NB4 (cell line): ENCODE results near the gene AGAP1.

Experiments
- DNase-seq: peaks from one replicate; pipeline ENCODE4 v3.0.0; 2010; ENCODE audit warnings: low read depth
- H3K4me3 ChIP-seq: one replicate; pipeline ENCODE4 v1.5.1; 2011; ENCODE audit warnings: mild to moderate bottlenecking, low read depth, low read length, moderate library complexity
- CTCF ChIP-seq: IDR thresholded peaks from one replicate; pipeline ENCODE4 v1.5.1; 2012; ENCODE audit warnings: low read depth, low read length
- MYC ChIP-seq: IDR thresholded peaks from 2 replicates; pipeline ENCODE4 v1.6.1; 2011; ENCODE audit warnings: low read depth, low read length
- POLR2A ChIP-seq: IDR thresholded peaks from 2 replicates; pipeline ENCODE4 v1.6.1; 2011; ENCODE audit warnings: mild to moderate bottlenecking; ENCODE audit not compliant: insufficient read length; ENCODE audit errors: extremely low read depth
- TF ChIP-seq, protein P1 (sequence below): IDR thresholded peaks from 2 replicates; pipeline ENCODE4 v1.6.1; 2011; ENCODE audit warnings: low read depth, low read length

AGAP1 gene

DNA sequence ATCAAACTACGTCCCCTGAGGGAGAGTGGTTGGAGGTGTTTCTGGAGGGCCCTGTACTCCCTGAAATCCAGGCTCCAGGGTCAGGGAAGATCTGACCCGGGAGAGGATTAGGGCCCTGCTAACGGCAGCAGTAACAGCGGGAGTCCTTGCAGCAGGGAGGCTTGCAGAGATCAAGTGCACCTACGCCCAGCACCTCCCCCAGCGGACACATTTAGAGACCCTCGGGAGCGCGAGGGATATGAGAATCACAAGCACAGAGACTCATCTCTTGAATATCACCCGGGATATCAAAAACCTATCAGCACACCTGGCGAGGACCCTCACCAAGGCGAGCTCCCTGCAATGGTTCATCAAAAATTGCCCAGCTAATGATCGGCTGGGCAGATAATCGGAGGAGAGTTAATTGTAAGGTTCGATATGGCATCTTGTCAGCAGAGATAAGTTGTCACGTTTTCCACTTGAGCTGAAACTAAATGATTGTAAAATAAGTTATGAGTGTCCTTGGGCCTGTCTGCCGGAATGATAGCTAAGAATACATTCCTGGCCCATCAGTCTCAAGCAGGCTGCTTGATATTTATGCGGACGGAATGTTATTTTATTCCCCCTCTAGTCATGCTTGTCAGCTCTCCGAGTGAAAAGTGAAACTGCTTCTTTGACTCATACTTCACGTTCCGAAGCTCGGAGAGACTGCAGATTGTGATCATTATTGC lies 464.5 kb downstream of the AGAP1 start:
- TF ChIP-seq POLR2A = no peak
- TF ChIP-seq MYC = no peak
- DNase-seq = no peak
- H3K4me3 ChIP-seq = no peak overlapping the region

- TF ChIP-seq MYC = no peak
- TF ChIP-seq CTCF = no peak
- TF ChIP-seq, protein P1, sequence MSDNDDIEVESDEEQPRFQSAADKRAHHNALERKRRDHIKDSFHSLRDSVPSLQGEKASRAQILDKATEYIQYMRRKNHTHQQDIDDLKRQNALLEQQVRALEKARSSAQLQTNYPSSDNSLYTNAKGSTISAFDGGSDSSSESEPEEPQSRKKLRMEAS = no peak
- TF ChIP-seq POLR2A = no peak
- no peak overlapping the region for H3K4me3 ChIP-seq
- no peak for DNase-seq
These were observed 465.1 kb downstream of the AGAP1 start for GRCh38 chr2:235958931-235959410.

GRCh38 chr2:235960011-235960715 lies 466.3 kb downstream of the AGAP1 start:
- TF ChIP-seq POLR2A (no peak), MYC (no peak), CTCF (no peak)
- TF ChIP-seq, protein P1 = no peak
- no peak for DNase-seq

DNA sequence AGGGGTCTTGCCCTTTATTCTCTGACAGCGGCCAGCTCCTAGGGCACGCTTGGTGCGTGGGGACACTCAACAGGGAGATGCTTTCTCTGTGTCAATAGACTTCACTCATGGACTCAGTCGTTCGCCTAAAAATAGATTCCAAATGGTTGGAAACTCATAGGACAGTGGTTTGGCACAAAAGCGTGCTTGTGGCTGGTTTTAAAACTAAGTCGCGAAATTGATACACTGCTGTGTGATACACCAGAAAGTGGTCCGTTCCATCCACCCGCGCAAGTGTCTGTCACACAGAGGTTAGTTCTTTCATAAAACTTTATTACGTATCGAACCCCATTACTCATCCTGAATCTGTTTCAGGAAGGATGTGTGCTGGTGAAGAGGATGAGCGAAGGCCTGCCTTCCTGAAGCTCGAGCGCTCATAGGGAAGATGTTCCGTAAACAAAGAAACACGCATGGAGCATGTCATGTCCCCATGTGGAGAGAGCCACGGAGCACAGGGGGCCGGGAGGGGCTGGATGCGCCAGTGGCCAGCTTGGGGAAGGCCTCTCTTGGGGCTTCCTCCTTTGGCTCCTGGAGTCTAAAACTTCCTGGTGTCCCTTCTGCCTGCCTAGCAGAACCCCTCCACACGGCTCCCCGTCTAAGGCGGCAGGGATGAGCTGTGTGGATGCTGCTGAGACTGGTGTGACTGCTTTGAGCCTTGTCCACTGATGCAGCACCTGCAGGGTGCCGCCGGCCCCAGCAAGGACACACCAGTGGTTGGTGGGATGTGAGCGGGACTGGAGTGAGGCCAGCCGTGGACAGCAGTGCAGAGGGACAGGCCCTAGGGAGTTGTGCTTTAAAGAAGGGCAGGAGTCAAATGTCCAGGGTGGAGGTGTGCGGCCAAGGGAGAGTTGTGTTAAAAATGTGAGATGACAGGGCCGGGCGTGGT lies 467.1 kb downstream of the AGAP1 start:
- DNase-seq = no peak

More at GRCh38 chr2:235960011-235960715, 466.3 kb downstream of the AGAP1 start:
- H3K4me3 ChIP-seq = no peak overlapping the region

GRCh38 chr2:235961711-235962110 lies 467.9 kb downstream of the AGAP1 start:
- no peak for DNase-seq
- TF ChIP-seq POLR2A (no peak), MYC (no peak), CTCF (no peak)
- TF ChIP-seq, protein P1 = no peak
- H3K4me3 ChIP-seq = no peak overlapping the region

More for the DNA sequence above, 467.1 kb downstream of the AGAP1 start:
- H3K4me3 ChIP-seq = no peak overlapping the region
- TF ChIP-seq MYC = no peak
- no peak for TF ChIP-seq CTCF
- TF ChIP-seq, protein P1 = no peak
